ENCODE measurements around the gene DOCK2. TPM values are rescaled to one million over a fixed set of nuclear protein-coding genes. Genes with fewer than 3 reads are reported as not detected.

Gene DOCK2
- polyA plus RNA-seq, 1 donor (not counting 4 experiments of a cell fraction or from before 2014, with no cell fraction given): 0.21 TPM

- Histone ChIP-seq H3K9me1 (ENCODE audit: control insufficient read depth, extremely low read depth, insufficient read depth, low read length) (no peaks in the 10 kb centered on the region), H3K9me3 (ENCODE audit: control insufficient read depth, low read depth, low read length) (no peaks in the 10 kb centered on the region), H2AFZ (ENCODE audit: control insufficient read depth, low read length) (no peak overlapping the region), H3K4me3 (ENCODE audit: control insufficient read depth in 2 of 3, extremely low read depth in 1 of 3, insufficient read depth in 2 of 3, low read depth in 1 of 3, low read length in 3 of 3) (no peak overlapping the region), H3K4me1 (ENCODE audit: control insufficient read depth, extremely low read depth, insufficient read depth, low read length) (no peaks in the 10 kb centered on the region), H3K27me3 (ENCODE audit: control insufficient read depth, extremely low read depth, insufficient read depth, low read length) (no peaks in the 10 kb centered on the region), H3K27ac (ENCODE audit: control insufficient read depth, insufficient read depth, low read length) (no peak overlapping the region), H3K9ac (ENCODE audit: control insufficient read depth, extremely low read depth, insufficient read depth, low read length) (no peak overlapping the region), H3K36me3 (ENCODE audit: control insufficient read depth in 2 of 2, extremely low read depth in 1 of 2, insufficient read depth in 2 of 2, low read length in 2 of 2) (no peaks in the 10 kb centered on the region), H3K79me2 (ENCODE audit: control insufficient read depth, insufficient read depth, low read length) (no peaks in the 10 kb centered on the region), H4K20me1 (ENCODE audit: control insufficient read depth, extremely low read depth, insufficient read depth, low read length) (no peaks in the 10 kb centered on the region), H3K4me2 (ENCODE audit: control insufficient read depth, extremely low read depth, insufficient read depth, low read depth, low read length) (no peak overlapping the region)
- TF ChIP-seq, protein P1, sequence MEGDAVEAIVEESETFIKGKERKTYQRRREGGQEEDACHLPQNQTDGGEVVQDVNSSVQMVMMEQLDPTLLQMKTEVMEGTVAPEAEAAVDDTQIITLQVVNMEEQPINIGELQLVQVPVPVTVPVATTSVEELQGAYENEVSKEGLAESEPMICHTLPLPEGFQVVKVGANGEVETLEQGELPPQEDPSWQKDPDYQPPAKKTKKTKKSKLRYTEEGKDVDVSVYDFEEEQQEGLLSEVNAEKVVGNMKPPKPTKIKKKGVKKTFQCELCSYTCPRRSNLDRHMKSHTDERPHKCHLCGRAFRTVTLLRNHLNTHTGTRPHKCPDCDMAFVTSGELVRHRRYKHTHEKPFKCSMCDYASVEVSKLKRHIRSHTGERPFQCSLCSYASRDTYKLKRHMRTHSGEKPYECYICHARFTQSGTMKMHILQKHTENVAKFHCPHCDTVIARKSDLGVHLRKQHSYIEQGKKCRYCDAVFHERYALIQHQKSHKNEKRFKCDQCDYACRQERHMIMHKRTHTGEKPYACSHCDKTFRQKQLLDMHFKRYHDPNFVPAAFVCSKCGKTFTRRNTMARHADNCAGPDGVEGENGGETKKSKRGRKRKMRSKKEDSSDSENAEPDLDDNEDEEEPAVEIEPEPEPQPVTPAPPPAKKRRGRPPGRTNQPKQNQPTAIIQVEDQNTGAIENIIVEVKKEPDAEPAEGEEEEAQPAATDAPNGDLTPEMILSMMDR (optimal IDR thresholded peaks at IDR 0.05 in 1 of 3, IDR thresholded peaks at IDR 0.05 in 1 of 3, conservative IDR thresholded peaks at IDR 0.05 in 1 of 3; ENCODE audit: extremely low read depth in 1 of 3, insufficient read depth in 2 of 3, low read length in 3 of 3): no peak
- TF ChIP-seq EZH2 (IDR thresholded peaks at IDR 0.05; ENCODE audit: low read length): no peak
- DNase-seq (ENCODE audit: low read depth, low spot score): no peak
- dilution Hi-C loops (cut with MboI; ENCODE audit: extremely low pct_ligation_motif_present, low sequenced_read_pairs): no loop called here
- no peak for FAIRE-seq
Measured at GRCh38 chr5:170126626-170127025, 489.6 kb downstream of the DOCK2 start.

GRCh38 chr5:170131235-170131634 lies 494.2 kb downstream of the DOCK2 start:
- H3K79me2 ChIP-seq (ENCODE audit: control insufficient read depth, insufficient read depth, low read length): no peaks in the 10 kb centered on the region
- dilution Hi-C loops (cut with MboI; ENCODE audit: extremely low pct_ligation_motif_present, low sequenced_read_pairs): no loop called here
- TF ChIP-seq EZH2 (IDR thresholded peaks at IDR 0.05; ENCODE audit: low read length): no peak
- TF ChIP-seq, protein P1 (optimal IDR thresholded peaks at IDR 0.05 in 1 of 3, IDR thresholded peaks at IDR 0.05 in 1 of 3, conservative IDR thresholded peaks at IDR 0.05 in 1 of 3; ENCODE audit: extremely low read depth in 1 of 3, insufficient read depth in 2 of 3, low read length in 3 of 3): no peak
- H3K4me2 ChIP-seq (ENCODE audit: control insufficient read depth, extremely low read depth, insufficient read depth, low read depth, low read length): no peak overlapping the region
- H4K20me1 ChIP-seq (ENCODE audit: control insufficient read depth, extremely low read depth, insufficient read depth, low read length): no peaks in the 10 kb centered on the region
- H3K9me3 ChIP-seq (ENCODE audit: control insufficient read depth, low read depth, low read length): no peaks in the 10 kb centered on the region
- H3K4me1 ChIP-seq (ENCODE audit: control insufficient read depth, extremely low read depth, insufficient read depth, low read length): no peaks in the 10 kb centered on the region
- no peak for FAIRE-seq
- H3K9ac ChIP-seq (ENCODE audit: control insufficient read depth, extremely low read depth, insufficient read depth, low read length): no peak overlapping the region
- H3K9me1 ChIP-seq (ENCODE audit: control insufficient read depth, extremely low read depth, insufficient read depth, low read length): no peaks in the 10 kb centered on the region
- no peak overlapping the region for H3K27ac ChIP-seq (ENCODE audit: control insufficient read depth, insufficient read depth, low read length)
- no peaks in the 10 kb centered on the region for H3K36me3 ChIP-seq (ENCODE audit: control insufficient read depth in 2 of 2, extremely low read depth in 1 of 2, insufficient read depth in 2 of 2, low read length in 2 of 2)
- DNase-seq (ENCODE audit: low read depth, low spot score): no peak
- H3K27me3 ChIP-seq (ENCODE audit: control insufficient read depth, extremely low read depth, insufficient read depth, low read length): no peaks in the 10 kb centered on the region
- H3K4me3 ChIP-seq (ENCODE audit: control insufficient read depth in 2 of 3, extremely low read depth in 1 of 3, insufficient read depth in 2 of 3, low read depth in 1 of 3, low read length in 3 of 3): no peak overlapping the region
- no peak overlapping the region for H2AFZ ChIP-seq (ENCODE audit: control insufficient read depth, low read length)

Data from keratinocyte (primary cell).